ENCODE data around the gene EDDM3A.

- TF ChIP-seq CTCF (IDR thresholded peaks at IDR 0.05) (no peak), POLR2A (IDR thresholded peaks at IDR 0.05) (no peak)
Observed at GRCh38 chr14:20723488-20723887, 22.2 kb upstream of the EDDM3A start.
